Osteocyte (in vitro differentiated cells): Measurements from ENCODE around the gene CCDC102B. TPM values are rescaled to one million over a fixed set of nuclear protein-coding genes. Genes with fewer than 3 reads are reported as not detected.

Source experiments
- DNase-seq: peaks from one replicate; pipeline ENCODE4 v3.0.0; 2021; ENCODE audit warnings: mixed read lengths; ENCODE audit not compliant: unreplicated experiment; ENCODE audit errors: extremely low spot score
- H3K27ac Mint-ChIP-seq: one replicate; pipeline ENCODE4 v1.8.0; 2021; ENCODE audit warnings: mild to moderate bottlenecking, mixed read lengths; ENCODE audit not compliant: unreplicated experiment
- H3K27me3 Mint-ChIP-seq: one replicate; pipeline ENCODE4 v1.8.0; 2021; ENCODE audit warnings: mixed read lengths; ENCODE audit not compliant: unreplicated experiment
- H3K36me3 Mint-ChIP-seq: one replicate; pipeline ENCODE4 v1.8.0; 2021; ENCODE audit warnings: mixed read lengths; ENCODE audit not compliant: unreplicated experiment
- H3K4me1 Mint-ChIP-seq: one replicate; pipeline ENCODE4 v1.8.0; 2021; ENCODE audit warnings: mixed read lengths; ENCODE audit not compliant: unreplicated experiment
- H3K4me3 Mint-ChIP-seq: one replicate; pipeline ENCODE4 v1.8.0; 2021; ENCODE audit warnings: mild to moderate bottlenecking, moderate library complexity, mixed read lengths; ENCODE audit not compliant: unreplicated experiment
- H3K9me3 Mint-ChIP-seq: one replicate; pipeline ENCODE4 v1.8.0; 2021; ENCODE audit warnings: mixed read lengths; ENCODE audit not compliant: unreplicated experiment
- total RNA-seq: library from RNA; stranded (reverse); gene quantifications from 2 replicates; pipeline ENCODE4 v1.2.1, GENCODE V29; 2021
- TF ChIP-seq, protein P1 (sequence below): fragments of 200-600 bp; sonication (generic); IDR thresholded peaks from 2 replicates; pipeline ENCODE4 v1.5.0; 2021; ENCODE audit warnings: antibody characterized with exemption, mild to moderate bottlenecking, moderate library complexity

The CCDC102B gene
- total RNA-seq, 1 donor from 2014 or later: 18.9 TPM

DNA sequence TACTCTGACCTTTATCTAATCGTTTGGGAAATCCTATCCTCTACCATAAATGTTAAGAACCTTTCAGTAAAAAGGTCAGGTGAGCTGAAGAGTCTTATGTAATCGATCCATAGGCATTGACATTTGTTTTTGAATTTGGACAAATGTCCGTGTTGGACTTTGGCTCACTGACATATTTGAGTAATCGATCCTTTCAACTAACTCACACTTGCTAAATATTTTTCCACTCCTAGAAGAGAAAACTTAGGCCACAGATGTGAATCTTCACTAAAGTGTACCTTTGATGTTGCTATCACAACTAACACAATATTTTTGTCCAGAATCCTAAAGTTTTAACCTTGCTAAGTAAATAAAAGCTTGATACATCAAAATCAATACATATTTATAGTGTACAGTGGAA, 89.5 kb downstream of the CCDC102B start:
- Mint-ChIP-seq H3K9me3 (no peaks in the 10 kb centered on the region), H3K4me1 (no peaks in the 10 kb centered on the region), H3K27ac (no peak overlapping the region), H3K27me3 (no peaks in the 10 kb centered on the region), H3K4me3 (no peak overlapping the region), H3K36me3 (peaks cover 3% of the 10 kb centered on the region)
- DNase-seq: no peak
- TF ChIP-seq, protein P1, sequence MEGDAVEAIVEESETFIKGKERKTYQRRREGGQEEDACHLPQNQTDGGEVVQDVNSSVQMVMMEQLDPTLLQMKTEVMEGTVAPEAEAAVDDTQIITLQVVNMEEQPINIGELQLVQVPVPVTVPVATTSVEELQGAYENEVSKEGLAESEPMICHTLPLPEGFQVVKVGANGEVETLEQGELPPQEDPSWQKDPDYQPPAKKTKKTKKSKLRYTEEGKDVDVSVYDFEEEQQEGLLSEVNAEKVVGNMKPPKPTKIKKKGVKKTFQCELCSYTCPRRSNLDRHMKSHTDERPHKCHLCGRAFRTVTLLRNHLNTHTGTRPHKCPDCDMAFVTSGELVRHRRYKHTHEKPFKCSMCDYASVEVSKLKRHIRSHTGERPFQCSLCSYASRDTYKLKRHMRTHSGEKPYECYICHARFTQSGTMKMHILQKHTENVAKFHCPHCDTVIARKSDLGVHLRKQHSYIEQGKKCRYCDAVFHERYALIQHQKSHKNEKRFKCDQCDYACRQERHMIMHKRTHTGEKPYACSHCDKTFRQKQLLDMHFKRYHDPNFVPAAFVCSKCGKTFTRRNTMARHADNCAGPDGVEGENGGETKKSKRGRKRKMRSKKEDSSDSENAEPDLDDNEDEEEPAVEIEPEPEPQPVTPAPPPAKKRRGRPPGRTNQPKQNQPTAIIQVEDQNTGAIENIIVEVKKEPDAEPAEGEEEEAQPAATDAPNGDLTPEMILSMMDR: no peak

DNA sequence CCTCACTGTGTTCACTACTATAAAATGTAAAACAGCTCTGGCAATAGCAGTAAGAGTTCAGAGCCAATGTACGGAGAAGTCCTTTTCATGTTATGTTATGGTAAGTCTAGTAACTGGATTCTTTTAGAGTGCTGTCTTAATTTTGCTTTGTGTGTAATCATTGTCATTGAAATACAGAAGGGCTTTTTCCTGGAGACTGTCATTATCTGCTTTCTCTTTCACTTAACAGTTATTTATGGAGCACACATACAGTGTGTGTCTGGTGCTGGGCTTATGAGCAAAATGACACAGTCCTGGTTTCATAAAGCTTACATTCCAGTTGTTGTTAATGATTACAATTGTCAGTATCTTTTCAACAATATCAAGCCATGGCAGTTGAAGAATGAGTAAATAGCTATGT, 95.5 kb downstream of the CCDC102B start:
- Mint-ChIP-seq H3K27ac (no peak overlapping the region), H3K4me3 (no peak overlapping the region)

DNA sequence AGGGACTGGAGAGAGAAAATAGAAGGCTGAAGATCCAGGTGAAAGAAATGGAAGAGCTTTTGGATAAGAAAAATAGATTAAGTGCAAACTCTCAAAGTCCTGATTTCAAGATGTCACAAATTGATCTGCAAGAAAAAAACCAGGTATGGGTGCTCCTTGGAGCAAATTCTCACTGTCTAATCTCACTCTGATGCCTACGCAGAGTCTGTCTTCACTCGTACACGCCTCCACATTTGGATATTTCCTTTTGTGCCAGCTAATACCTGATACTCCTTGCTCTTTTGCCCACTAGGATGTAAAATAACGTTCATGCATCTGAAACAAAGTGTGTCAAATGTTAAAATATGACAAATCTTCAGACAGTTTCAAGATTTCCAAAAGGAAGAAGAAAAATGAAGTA, 99.4 kb downstream of the CCDC102B start:
- Mint-ChIP-seq H3K36me3 (peaks cover 14% of the 10 kb centered on the region), H3K9me3 (no peaks in the 10 kb centered on the region)
- DNase-seq: no peak

More for the DNA sequence above, 95.5 kb downstream of the CCDC102B start:
- Mint-ChIP-seq H3K27me3 (no peaks in the 10 kb centered on the region), H3K4me1 (no peaks in the 10 kb centered on the region), H3K9me3 (no peaks in the 10 kb centered on the region), H3K36me3 (peaks cover 8% of the 10 kb centered on the region)
- DNase-seq: no peak
- TF ChIP-seq, protein P1: no peak

DNA sequence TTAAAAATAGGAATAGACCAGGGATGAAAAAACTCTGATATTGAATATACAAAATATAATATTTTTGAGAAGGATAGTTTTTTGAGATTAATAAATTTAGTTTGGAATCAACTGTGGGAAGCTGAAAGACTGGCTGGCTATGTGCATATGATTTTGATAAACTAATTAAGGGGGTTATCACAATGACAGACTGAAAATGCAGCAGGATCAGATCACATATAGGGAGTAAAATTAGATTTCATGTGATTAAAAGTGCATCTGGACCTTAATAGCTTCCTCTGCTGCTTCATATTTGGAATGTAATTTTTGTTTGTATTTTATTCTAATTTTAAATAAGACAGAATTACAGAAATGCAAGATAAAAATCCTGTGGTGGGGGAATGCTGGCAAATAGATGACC, 111.7 kb downstream of the CCDC102B start:
- Mint-ChIP-seq H3K4me1 (no peaks in the 10 kb centered on the region), H3K36me3 (peaks cover 14% of the 10 kb centered on the region), H3K27ac (no peak overlapping the region), H3K4me3 (no peak overlapping the region), H3K27me3 (no peaks in the 10 kb centered on the region), H3K9me3 (no peaks in the 10 kb centered on the region)
- TF ChIP-seq, protein P1: no peak
- DNase-seq: no peak

More for the DNA sequence above, 99.4 kb downstream of the CCDC102B start:
- no peaks in the 10 kb centered on the region for H3K27me3 Mint-ChIP-seq
- no peak overlapping the region for H3K4me3 Mint-ChIP-seq
- no peak overlapping the region for H3K27ac Mint-ChIP-seq
- H3K4me1 Mint-ChIP-seq: no peaks in the 10 kb centered on the region
- TF ChIP-seq, protein P1: no peak

GRCh38 chr18:68915061-68915460, 117.2 kb downstream of the CCDC102B start:
- Mint-ChIP-seq H3K4me1 (no peaks in the 10 kb centered on the region), H3K36me3 (peaks cover 6% of the 10 kb centered on the region)
- TF ChIP-seq, protein P1: no peak

More at GRCh38 chr18:68915061-68915460, 117.2 kb downstream of the CCDC102B start:
- Mint-ChIP-seq H3K4me3 (no peak overlapping the region), H3K27me3 (no peaks in the 10 kb centered on the region), H3K27ac (no peak overlapping the region), H3K9me3 (no peaks in the 10 kb centered on the region)
- DNase-seq: no peak
